Fibroblast of skin of left quadriceps (primary cell): ENCODE measurements around the gene HUNK.
"Not testable (repeated sequence)": the region's sequence is repeated elsewhere in the genome, so short reads cannot be mapped to it uniquely, and the experiment has no call there.

Experiments used
- DNase-seq, 2 experiments: peaks; one replicate each; pipeline ENCODE4 v3.0.0-alpha.2; 2013; ENCODE audit warnings: low read depth in 2 of 2

HUNK gene

GRCh38 chr21:31870472-31871193 lies 2.2 kb upstream of the HUNK start:
- no peak for DNase-seq

GRCh38 chr21:31871371-31871770 lies 1.4 kb upstream of the HUNK start:
- DNase-seq: not testable (repeated sequence)

- DNase-seq: no peak
Observed at GRCh38 chr21:31872072-31872451, 758 bp upstream of the HUNK start.

- no peak for DNase-seq
Observed at GRCh38 chr21:31873275-31873695, 465 bp downstream of the HUNK start.

- no peak for DNase-seq
Observed at GRCh38 chr21:31873696-31874599, 1.1 kb downstream of the HUNK start.

GRCh38 chr21:31874812-31875212 lies 2.0 kb downstream of the HUNK start:
- DNase-seq: no peak

GRCh38 chr21:31875496-31876015 lies 2.7 kb downstream of the HUNK start:
- no peak for DNase-seq

- no peak for DNase-seq
Observed at GRCh38 chr21:31877463-31877957, 4.7 kb downstream of the HUNK start.

- no peak for DNase-seq
Observed at GRCh38 chr21:31878831-31879230, 6.0 kb downstream of the HUNK start.

GRCh38 chr21:31879241-31879650 lies 6.4 kb downstream of the HUNK start:
- no peak for DNase-seq

- no peak for DNase-seq
Observed at GRCh38 chr21:31879911-31880310, 7.1 kb downstream of the HUNK start.

GRCh38 chr21:31880816-31881215 lies 8.0 kb downstream of the HUNK start:
- DNase-seq: no peak

GRCh38 chr21:31882711-31883110 lies 9.9 kb downstream of the HUNK start:
- DNase-seq: no peak

GRCh38 chr21:31885146-31885545 lies 12.3 kb downstream of the HUNK start:
- DNase-seq: no peak

GRCh38 chr21:31886915-31887314 lies 14.1 kb downstream of the HUNK start:
- DNase-seq: no peak

- no peak for DNase-seq
Observed at GRCh38 chr21:31887391-31887841, 14.6 kb downstream of the HUNK start.

GRCh38 chr21:31888936-31889371 lies 16.1 kb downstream of the HUNK start:
- DNase-seq: no peak

GRCh38 chr21:31889460-31889859 lies 16.6 kb downstream of the HUNK start:
- DNase-seq: no peak

- no peak for DNase-seq
Observed at GRCh38 chr21:31892686-31893085, 19.9 kb downstream of the HUNK start.

- no peak for DNase-seq
Observed at GRCh38 chr21:31893851-31894415, 21.1 kb downstream of the HUNK start.

GRCh38 chr21:31894457-31894856 lies 21.6 kb downstream of the HUNK start:
- no peak for DNase-seq
